ENCODE data around the gene TCEAL9.

- no peak for TF ChIP-seq CTCF (conservative IDR thresholded peaks at IDR 0.05; ENCODE audit: low read length)
- TF ChIP-seq EZH2phosphoT487 (IDR thresholded peaks at IDR 0.05; ENCODE audit: borderline replicate concordance, low read depth, low read length) = no peak
These were observed 51.5 kb downstream of the TCEAL9 start for GRCh38 chrX:103407776-103408175.
